Loucy (cell line): ENCODE measurements around the gene NOTCH3.

Experiments used
- CTCF ChIP-seq: fragments of 200-600 bp; sonication (generic); conservative IDR thresholded peaks from 2 replicates; pipeline ENCODE4 v1.5.1; 2014; ENCODE audit warnings: mild to moderate bottlenecking, antibody characterized with exemption, low read length
- EZH2phosphoT487 ChIP-seq: fragments of 200-600 bp; IDR thresholded peaks from 2 replicates; pipeline ENCODE4 v1.6.1; 2018; ENCODE audit warnings: antibody characterized with exemption, mild to moderate bottlenecking, moderate library complexity, borderline replicate concordance

GRCh38 chr19:15241259-15241910, 40.6 kb upstream of the NOTCH3 start:
- TF ChIP-seq CTCF (no peak), EZH2phosphoT487 (no peak)
